ENCODE results near the gene UBE2C. TPM values are rescaled to one million over a fixed set of nuclear protein-coding genes. Genes with fewer than 3 reads are reported as not detected.
"Not testable (repeated sequence)": the region's sequence is repeated elsewhere in the genome, so short reads cannot be mapped to it uniquely, and the experiment has no call there.

The UBE2C gene
- total RNA-seq, 1 experiment from 2014 or later = 268 TPM

GRCh38 chr20:45797955-45798354 is 14.5 kb upstream of the UBE2C start:
- H3K9me3 Mint-ChIP-seq; H3K27me3 Mint-ChIP-seq (ENCODE audit: low read depth); H2AK5ac ChIP-seq (ENCODE audit: insufficient read length, low read length); H3K27me3 ChIP-seq (ENCODE audit: insufficient read depth, low read length); H4K5ac ChIP-seq (ENCODE audit: insufficient read length, low read depth, low read length); H4K8ac ChIP-seq (replicated peaks; ENCODE audit: insufficient read length, low read depth, low read length); H3K4me3 Mint-ChIP-seq; H3K9ac ChIP-seq (ENCODE audit: extremely low read depth, insufficient read length, low read length); H3K4me2 ChIP-seq (ENCODE audit: insufficient read depth, insufficient read length, low read length); H2BK20ac ChIP-seq (ENCODE audit: low read depth, low read length, poor library complexity, severe bottlenecking); H3K18ac ChIP-seq (ENCODE audit: insufficient read length, low read depth, low read length); H2BK12ac ChIP-seq (ENCODE audit: insufficient read length, low read depth, low read length); H4K91ac ChIP-seq (ENCODE audit: insufficient read length, low read depth, low read length); H3K79me2 ChIP-seq (ENCODE audit: insufficient read depth, low read length); H2AFZ ChIP-seq (ENCODE audit: low read length); H2BK5ac ChIP-seq (ENCODE audit: insufficient read length, low read length); H3K23ac ChIP-seq (ENCODE audit: insufficient read length, low read depth, low read length); H3K14ac ChIP-seq (ENCODE audit: insufficient read depth, low read length); H4K20me1 ChIP-seq (ENCODE audit: control insufficient read depth, insufficient read depth, insufficient read length); H3K27ac Mint-ChIP-seq; H3K79me1 ChIP-seq (ENCODE audit: insufficient read depth, low read depth, low read length, poor library complexity, severe bottlenecking); H2BK120ac ChIP-seq (ENCODE audit: low read depth, low read length, poor library complexity, severe bottlenecking); H3T11ph ChIP-seq (ENCODE audit: low read length); H3K9me3 ChIP-seq (ENCODE audit: control insufficient read depth, low read depth, low read length); H2BK15ac ChIP-seq (ENCODE audit: low read depth, low read length); H3K4ac ChIP-seq (ENCODE audit: low read depth, low read length); H3K27ac ChIP-seq (ENCODE audit: insufficient read length, low read depth, low read length); H3K23me2 ChIP-seq (ENCODE audit: insufficient read length, low read depth, low read length, poor library complexity, severe bottlenecking); DNase-seq; H3K4me1 Mint-ChIP-seq; H3K4me1 ChIP-seq (ENCODE audit: insufficient read depth, low read length); H3K56ac ChIP-seq (ENCODE audit: insufficient read length, low read depth, low read length): not testable (repeated sequence)
- no CpG with 5 or more reads among the region's 3 CpGs for WGBS (ENCODE audit: extremely low coverage, insufficient read length, low lambda C conversion rate)
- peaks cover 25 to 56% (median 49%) of the 10 kb centered on the region in 3 experiments; a peak in 6 of 7 replicates for H3K36me3 Mint-ChIP-seq (ENCODE audit: insufficient read depth in 1 of 3, low read depth in 3 of 3)
